ENCODE results near the gene TBC1D23.

Gene TBC1D23

DNA sequence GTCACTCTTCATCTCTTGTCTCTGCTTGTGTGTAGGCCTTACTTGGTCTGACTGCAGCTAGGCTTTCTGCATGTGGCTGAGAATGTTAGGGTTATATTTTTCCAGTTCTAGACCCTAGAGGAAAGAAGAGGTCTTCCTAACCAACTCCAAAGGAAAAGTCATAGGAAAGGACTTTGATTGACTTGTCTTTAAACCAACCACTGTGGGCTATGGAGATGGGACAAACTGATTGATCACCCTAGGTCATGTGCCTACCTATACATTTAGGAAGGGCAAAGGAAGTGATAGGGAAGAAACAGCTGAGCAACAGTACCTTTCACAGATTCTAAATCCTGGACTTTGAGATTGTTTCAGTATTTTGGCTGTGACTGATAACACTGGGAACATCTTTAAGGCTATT lies 16.5 kb upstream of the TBC1D23 start:
- no peak overlapping the region for H3K27ac ChIP-seq
- no peak for TF ChIP-seq ZFX (IDR thresholded peaks at IDR 0.05)
- TF ChIP-seq, protein P1, sequence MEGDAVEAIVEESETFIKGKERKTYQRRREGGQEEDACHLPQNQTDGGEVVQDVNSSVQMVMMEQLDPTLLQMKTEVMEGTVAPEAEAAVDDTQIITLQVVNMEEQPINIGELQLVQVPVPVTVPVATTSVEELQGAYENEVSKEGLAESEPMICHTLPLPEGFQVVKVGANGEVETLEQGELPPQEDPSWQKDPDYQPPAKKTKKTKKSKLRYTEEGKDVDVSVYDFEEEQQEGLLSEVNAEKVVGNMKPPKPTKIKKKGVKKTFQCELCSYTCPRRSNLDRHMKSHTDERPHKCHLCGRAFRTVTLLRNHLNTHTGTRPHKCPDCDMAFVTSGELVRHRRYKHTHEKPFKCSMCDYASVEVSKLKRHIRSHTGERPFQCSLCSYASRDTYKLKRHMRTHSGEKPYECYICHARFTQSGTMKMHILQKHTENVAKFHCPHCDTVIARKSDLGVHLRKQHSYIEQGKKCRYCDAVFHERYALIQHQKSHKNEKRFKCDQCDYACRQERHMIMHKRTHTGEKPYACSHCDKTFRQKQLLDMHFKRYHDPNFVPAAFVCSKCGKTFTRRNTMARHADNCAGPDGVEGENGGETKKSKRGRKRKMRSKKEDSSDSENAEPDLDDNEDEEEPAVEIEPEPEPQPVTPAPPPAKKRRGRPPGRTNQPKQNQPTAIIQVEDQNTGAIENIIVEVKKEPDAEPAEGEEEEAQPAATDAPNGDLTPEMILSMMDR (conservative IDR thresholded peaks at IDR 0.05) = no peak

DNA sequence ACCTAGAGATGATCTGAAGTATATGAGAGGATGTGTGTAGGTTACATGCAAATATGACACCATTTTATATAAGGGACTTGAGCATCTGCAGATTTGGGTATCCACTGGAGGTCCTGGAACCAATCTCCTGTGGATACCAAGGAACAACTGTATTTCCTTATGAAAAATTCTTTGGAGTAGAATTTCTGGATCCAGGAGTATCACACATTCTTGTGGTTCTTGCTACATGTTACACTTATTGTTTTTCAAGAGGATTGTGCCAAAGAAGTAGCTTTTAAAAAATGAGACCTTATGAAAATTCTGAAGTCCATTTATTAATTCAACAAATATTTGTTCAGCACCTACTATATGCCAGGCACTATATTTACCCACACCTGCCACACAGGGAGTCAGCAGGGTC lies 15.7 kb upstream of the TBC1D23 start:
- TF ChIP-seq, protein P1 (conservative IDR thresholded peaks at IDR 0.05) = no peak
- no peak for TF ChIP-seq ZFX (IDR thresholded peaks at IDR 0.05)
- no peak overlapping the region for H3K27ac ChIP-seq

DNA sequence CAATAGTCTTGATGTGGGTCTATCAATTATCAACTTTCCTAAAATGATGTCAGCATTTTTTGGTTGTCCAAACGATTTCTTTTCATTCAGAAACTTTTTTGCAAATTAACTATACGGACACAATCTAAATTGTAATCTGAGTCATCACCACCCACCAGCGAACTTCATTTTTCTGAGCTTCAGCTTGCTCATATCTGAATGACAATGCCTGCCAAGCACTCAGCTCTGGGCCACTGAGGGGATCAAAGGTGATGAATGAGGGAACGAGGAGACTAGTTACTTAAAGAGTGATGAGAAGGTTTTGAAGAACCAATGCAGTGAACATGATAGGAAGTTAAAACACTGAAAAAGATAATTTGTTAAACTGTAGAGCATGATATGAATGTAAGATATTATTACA lies 14.9 kb upstream of the TBC1D23 start:
- H3K27ac ChIP-seq = no peak overlapping the region
- TF ChIP-seq, protein P1 (conservative IDR thresholded peaks at IDR 0.05) = no peak
- no peak for TF ChIP-seq ZFX (IDR thresholded peaks at IDR 0.05)

DNA sequence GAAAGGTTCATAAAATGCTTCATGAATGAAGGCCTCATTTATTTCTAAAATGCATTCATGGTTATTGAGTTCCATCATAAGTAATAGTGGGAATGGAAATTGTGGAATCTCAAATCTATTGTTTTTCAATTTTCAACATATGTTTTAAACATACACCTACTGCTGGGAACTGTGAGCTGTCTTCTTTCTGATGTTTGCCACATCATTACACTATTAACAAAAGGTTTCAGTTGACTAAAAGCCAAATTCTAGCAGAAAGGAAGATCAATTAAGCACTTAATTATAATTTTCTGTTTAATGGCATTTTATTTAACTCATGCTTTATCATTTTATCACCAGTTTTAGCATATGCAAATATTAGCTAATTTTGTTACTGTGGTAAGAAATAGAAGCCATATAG lies 13.8 kb upstream of the TBC1D23 start:
- TF ChIP-seq ZFX (IDR thresholded peaks at IDR 0.05) = no peak
- TF ChIP-seq, protein P1 (conservative IDR thresholded peaks at IDR 0.05) = no peak

DNA sequence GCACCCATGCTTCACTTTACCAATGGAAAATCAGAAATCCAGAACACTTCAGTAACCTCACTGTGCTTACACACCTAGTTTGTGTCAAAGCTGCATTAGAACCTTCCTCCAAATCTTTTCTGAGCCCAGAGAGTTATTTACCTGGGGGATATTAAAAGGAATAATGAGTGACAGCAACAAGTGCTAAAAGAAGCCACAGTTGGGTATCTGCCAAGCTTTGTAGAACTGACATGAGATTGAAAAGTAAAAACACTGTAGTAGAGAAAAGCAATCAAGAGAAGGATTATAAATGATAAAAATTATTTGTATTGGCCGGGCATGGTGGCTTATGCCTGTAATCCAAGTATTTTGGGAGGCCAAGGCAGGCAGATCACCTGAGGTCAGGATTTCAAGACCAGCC lies 8.8 kb upstream of the TBC1D23 start:
- TF ChIP-seq ZFX (IDR thresholded peaks at IDR 0.05) = no peak
- TF ChIP-seq, protein P1 (conservative IDR thresholded peaks at IDR 0.05) = no peak
- H3K27ac ChIP-seq = no peak overlapping the region

More for the DNA sequence above, 13.8 kb upstream of the TBC1D23 start:
- no peak overlapping the region for H3K27ac ChIP-seq

DNA sequence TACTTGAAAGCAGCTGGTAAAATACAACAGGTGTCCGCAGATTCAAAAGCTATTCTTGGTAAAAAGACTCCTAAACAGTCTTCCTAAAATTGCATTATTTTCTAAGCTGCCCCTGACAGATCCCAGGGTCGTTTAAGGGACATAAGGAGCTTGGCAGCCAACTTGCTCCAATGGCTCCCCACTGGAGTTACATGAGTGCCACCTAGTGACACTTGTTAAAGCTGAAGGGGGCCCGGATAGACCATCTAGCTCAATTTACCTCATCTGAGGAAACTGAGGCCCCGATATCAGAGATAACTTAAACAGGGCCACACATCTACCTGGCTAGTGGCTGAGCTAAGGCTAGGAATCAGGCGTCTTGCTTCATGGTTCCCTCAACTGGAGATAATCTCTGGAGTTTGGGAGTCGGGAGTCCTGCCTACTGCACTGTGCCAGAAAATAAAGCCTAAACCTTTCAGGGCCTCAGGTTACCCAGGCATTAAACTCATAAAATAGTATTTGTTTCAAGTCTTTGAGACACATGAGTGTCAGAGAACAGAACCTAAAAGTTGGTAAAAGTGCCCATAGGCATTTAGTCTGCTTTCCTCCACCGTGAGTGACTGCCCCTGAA lies 6.5 kb upstream of the TBC1D23 start:
- no peak overlapping the region for H3K27ac ChIP-seq
- TF ChIP-seq, protein P1 (conservative IDR thresholded peaks at IDR 0.05) = peak; percentile 84
- no peak for TF ChIP-seq ZFX (IDR thresholded peaks at IDR 0.05)

DNA sequence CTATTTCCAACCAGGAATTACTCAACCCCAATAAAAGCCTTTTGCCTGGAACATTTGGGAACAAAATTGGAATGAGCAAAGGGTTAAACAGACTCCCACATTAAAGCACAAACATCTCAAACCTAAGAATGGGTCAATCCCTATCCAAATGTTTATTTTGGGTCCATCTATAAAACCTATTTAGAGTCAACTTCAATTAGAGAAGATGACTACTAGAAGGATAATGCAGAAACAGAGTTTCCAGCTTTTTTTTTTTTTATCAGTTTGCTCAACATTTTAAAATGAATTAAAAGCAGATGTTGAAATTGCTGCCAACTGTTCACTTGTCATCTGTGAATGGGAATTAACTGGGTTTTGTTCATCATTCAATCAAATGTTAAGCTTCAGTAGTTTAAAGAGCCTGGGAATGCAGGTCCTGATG lies 4.1 kb upstream of the TBC1D23 start:
- no peak overlapping the region for H3K27ac ChIP-seq
- TF ChIP-seq, protein P1 (conservative IDR thresholded peaks at IDR 0.05) = no peak
- no peak for TF ChIP-seq ZFX (IDR thresholded peaks at IDR 0.05)

Measured in C4-2B (cell line).